ENCODE results near the gene MAML2.

GRCh38 chr11:96358321-96358720, 15.3 kb upstream of the MAML2 start:
- TF ChIP-seq, protein P1, sequence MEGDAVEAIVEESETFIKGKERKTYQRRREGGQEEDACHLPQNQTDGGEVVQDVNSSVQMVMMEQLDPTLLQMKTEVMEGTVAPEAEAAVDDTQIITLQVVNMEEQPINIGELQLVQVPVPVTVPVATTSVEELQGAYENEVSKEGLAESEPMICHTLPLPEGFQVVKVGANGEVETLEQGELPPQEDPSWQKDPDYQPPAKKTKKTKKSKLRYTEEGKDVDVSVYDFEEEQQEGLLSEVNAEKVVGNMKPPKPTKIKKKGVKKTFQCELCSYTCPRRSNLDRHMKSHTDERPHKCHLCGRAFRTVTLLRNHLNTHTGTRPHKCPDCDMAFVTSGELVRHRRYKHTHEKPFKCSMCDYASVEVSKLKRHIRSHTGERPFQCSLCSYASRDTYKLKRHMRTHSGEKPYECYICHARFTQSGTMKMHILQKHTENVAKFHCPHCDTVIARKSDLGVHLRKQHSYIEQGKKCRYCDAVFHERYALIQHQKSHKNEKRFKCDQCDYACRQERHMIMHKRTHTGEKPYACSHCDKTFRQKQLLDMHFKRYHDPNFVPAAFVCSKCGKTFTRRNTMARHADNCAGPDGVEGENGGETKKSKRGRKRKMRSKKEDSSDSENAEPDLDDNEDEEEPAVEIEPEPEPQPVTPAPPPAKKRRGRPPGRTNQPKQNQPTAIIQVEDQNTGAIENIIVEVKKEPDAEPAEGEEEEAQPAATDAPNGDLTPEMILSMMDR (IDR thresholded peaks at IDR 0.05), result no peak
- no peak for TF ChIP-seq POLR2A (IDR thresholded peaks at IDR 0.05)
